ENCODE results near the gene CACNA1D.
"Not testable (repeated sequence)": the region's sequence is repeated elsewhere in the genome, so short reads cannot be mapped to it uniquely, and the experiment has no call there.

Gene CACNA1D

DNA sequence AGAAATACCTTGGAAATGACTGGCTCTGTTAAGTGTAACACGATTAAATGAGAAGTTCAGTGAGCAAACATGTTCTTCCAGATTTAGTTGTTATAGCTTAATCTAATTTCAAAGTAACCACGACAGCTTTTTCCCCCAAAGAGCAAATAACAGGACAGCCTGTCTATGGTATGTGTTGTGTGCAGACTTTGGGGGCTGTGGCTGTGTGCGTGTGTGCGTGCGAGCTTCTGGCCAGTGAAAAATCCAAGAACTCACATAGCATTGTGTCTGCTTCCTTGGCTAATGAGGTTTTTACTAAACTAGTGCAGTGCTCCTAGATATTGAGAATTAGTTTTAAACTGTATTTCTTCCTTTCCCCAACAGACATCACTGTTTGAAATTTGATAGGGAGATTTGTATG, 167.1 kb downstream of the CACNA1D start:
- no peak for DNase-seq

- DNase-seq, result not testable (repeated sequence)
Measured at GRCh38 chr3:53664812-53665211, 170.4 kb downstream of the CACNA1D start.

- DNase-seq, result no peak
Measured at GRCh38 chr3:53665608-53666425, 171.4 kb downstream of the CACNA1D start.

- no peak for DNase-seq
Measured at GRCh38 chr3:53668872-53669271, 174.5 kb downstream of the CACNA1D start.

DNA sequence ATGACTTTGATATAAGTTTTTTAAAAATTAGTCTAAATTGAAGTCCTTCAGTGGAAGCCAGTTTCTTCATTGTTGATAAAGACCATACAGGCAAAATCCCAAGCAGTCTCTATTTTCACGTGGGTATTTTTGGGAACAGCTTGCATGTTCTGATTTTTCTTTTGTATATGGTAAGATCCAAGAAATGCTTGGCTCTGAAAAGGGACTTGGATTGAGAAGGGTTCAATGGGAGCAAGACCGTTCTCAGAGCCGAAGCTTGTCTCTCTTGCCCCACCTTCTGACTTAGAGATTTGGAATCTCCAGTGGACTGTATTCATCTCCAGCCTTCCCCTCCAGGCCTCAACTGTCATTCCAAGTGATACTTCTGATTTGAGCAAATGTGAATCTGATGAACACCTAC, 176.3 kb downstream of the CACNA1D start:
- no peak for DNase-seq

GRCh38 chr3:53671192-53671960, 177.0 kb downstream of the CACNA1D start:
- no peak for DNase-seq

DNA sequence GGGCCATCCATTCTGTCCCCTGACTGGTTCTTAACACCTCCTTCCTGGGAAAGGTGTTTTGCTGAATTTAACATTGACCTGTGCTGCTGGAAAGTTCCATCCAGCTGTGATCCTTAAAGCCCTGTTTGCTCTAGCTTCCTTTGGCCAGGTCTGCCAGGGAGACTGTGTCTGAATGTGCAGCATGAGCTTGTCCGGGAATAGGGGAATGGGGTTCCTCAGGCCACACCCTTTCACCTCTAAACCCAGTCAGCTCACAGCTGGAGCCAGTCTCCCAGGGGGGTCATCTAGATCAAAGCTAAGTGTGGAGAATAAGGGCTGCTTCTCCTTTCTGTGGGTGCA, 177.5 kb downstream of the CACNA1D start:
- DNase-seq, result no peak

DNA sequence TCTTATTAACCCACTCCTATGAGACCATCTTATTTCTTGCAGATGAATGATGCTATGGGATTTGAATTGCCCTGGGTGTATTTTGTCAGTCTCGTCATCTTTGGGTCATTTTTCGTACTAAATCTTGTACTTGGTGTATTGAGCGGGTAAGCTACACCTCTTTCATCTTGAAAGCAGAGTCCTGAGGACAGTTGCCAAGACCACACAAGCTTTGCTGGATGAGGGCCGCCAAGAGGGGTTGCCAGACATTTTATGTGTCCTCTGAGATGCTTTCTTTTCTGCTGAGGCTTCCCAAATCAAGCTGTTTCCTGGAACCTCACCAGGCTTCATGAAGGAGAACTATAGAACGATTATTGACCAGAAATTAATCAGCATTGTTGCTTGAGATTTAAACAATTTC, 178.6 kb downstream of the CACNA1D start:
- DNase-seq, result no peak

GRCh38 chr3:53673722-53674350, 179.4 kb downstream of the CACNA1D start:
- DNase-seq, result no peak

GRCh38 chr3:53674582-53674981, 180.2 kb downstream of the CACNA1D start:
- no peak for DNase-seq

- DNase-seq, result no peak
Measured at GRCh38 chr3:53675022-53675697, 180.7 kb downstream of the CACNA1D start.

GRCh38 chr3:53675942-53676341, 181.5 kb downstream of the CACNA1D start:
- DNase-seq, result no peak

- DNase-seq, result no peak
Measured at GRCh38 chr3:53677413-53677812, 183.0 kb downstream of the CACNA1D start.

GRCh38 chr3:53680028-53680427, 185.6 kb downstream of the CACNA1D start:
- DNase-seq, result no peak

DNA sequence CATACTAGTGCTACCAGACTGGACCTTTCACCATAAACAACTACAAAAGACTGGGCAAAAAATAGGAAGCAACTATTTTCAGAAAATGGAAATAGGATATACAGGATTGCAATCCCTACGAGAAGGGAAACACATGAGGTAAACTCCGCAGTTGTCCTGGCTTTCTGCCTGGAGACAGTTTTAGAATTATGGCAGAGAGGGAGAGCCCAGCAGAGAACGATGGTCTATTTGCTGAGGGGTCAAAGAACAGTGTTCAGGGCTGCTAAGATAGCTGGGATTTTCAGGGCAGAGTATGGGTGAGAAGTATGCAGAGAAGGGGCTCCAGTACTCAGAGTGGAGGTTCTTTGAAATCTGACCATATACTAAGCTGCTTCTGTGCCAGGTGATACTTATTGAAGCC, 188.4 kb downstream of the CACNA1D start:
- DNase-seq, result no peak

GRCh38 chr3:53688066-53688465, 193.7 kb downstream of the CACNA1D start:
- no peak for DNase-seq

DNA sequence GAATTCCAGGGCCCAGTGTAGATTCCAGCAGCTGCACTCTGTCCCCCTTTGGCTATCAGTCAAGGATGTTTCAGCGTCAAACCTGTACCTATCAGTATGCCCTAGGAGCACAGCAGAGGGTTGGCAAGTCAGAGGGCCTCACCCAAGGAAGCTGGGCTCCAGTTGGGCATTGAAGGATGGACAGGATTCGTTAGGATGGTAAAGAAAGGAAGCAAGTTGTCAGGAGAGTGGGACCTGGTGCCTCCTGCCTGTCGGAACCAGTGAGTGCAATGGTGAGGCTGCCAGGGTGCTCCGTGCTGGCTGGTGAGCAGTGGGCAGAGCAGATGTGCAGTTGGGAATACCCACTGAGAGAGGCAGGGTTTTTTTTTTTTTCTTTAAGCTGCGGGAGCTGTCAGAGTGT, 194.6 kb downstream of the CACNA1D start:
- no peak for DNase-seq

- no peak for DNase-seq
Measured at GRCh38 chr3:53689681-53690080, 195.3 kb downstream of the CACNA1D start.

DNA sequence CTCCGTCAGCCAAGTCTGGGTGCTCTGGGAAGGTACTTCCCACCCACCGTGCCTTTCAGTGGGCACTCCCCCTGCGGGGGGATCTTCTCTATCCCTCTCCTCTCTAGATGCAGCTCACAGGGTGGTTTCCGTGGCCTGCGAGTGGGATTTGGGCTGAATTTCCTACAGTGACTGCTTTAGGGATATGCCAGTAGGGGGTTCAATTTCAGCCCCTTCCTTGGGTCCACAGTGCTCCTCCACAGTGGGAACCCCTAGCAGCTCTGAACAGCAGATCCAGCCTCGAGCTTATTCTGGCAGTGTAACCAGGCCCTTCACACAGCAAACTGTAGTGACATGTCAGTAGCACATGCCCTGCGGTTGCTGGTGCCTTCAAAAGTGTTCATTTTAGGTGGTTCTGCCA, 196.1 kb downstream of the CACNA1D start:
- no peak for DNase-seq

GRCh38 chr3:53691349-53691748, 196.9 kb downstream of the CACNA1D start:
- DNase-seq, result no peak

GRCh38 chr3:53691885-53692284, 197.5 kb downstream of the CACNA1D start:
- DNase-seq, result no peak

DNA sequence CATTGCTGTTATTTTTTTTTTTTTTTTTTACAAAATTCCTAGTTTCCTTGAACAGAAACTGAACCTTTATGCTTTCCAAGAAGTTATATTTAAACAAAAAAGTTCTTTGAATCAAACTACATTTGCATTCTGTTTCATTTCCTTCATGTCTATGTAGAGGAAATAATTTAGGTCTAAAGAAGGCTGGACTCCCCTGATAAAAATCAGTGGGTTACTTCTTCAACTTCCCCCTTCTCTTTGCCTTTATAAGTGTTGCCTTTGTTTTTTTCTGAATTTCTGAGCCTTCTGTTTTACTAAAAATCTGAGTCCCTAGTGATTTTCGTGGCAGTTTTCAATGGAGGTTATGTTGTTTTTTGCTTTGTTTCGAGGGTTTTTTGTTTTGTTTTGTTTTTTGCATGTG, 199.0 kb downstream of the CACNA1D start:
- DNase-seq, result no peak

GRCh38 chr3:53694046-53694445, 199.6 kb downstream of the CACNA1D start:
- no peak for DNase-seq

Data from activated effector memory CD4-positive, alpha-beta T cell treated with anti-CD3 and anti-CD28 coated beads, Interleukin-2, amount 50 U/mL, for 16 hours (primary cell).